Stomach (tissue), 4 donors: Measurements from ENCODE around the gene STEAP1.

Experiments
- EP300 ChIP-seq: sonication (generic); formaldehyde crosslinking; IDR thresholded peaks from one replicate; pipeline ENCODE4 v1.6.1; 2017; ENCODE audit warnings: antibody characterized with exemption
- POLR2A ChIP-seq, 4 donors: fragments of 450-650 bp; IDR thresholded peaks; one replicate each; pipeline ENCODE4 v1.6.1; 2016; ENCODE audit warnings: antibody characterized with exemption in 4 of 4, control low read depth in 2 of 4, mild to moderate bottlenecking in 1 of 4, moderate library complexity in 1 of 4
- POLR2AphosphoS5 ChIP-seq, 3 donors: sonication (generic); formaldehyde crosslinking; IDR thresholded peaks; one replicate each; pipeline ENCODE4 v1.6.1; 2016; ENCODE audit warnings: antibody characterized with exemption in 3 of 3
- TF ChIP-seq, protein P1 (sequence below), 7 experiments: fragments of 450-650 bp in 4 of 7; fragments of 200-600 bp in 3 of 7; sonication (generic) in 3 of 7; IDR thresholded peaks; one replicate each; pipeline ENCODE4 v1.5.1; 2016 to 2019; ENCODE audit warnings: antibody characterized with exemption in 7 of 7, control low read depth in 2 of 7, mild to moderate bottlenecking in 1 of 7

DNA sequence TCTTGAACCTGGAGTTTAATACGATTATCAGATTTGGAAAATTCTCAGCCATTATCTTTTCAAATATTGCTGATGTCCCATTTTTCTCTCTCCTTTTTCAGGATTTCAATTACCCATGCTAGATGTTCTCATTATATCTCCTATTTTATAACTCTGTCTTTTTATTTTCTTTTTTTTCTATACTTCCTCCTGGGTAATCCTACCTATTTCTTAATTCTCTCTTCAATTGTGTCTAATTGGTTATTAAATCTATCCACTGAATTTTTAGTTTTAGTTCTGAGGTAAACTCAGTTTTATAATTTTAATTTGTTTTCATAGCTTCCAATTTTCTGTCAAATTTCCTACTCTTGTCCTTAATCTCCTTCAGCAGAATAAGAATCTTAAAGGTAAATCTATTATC, 15.6 kb downstream of the STEAP1 start:
- TF ChIP-seq, protein P1, sequence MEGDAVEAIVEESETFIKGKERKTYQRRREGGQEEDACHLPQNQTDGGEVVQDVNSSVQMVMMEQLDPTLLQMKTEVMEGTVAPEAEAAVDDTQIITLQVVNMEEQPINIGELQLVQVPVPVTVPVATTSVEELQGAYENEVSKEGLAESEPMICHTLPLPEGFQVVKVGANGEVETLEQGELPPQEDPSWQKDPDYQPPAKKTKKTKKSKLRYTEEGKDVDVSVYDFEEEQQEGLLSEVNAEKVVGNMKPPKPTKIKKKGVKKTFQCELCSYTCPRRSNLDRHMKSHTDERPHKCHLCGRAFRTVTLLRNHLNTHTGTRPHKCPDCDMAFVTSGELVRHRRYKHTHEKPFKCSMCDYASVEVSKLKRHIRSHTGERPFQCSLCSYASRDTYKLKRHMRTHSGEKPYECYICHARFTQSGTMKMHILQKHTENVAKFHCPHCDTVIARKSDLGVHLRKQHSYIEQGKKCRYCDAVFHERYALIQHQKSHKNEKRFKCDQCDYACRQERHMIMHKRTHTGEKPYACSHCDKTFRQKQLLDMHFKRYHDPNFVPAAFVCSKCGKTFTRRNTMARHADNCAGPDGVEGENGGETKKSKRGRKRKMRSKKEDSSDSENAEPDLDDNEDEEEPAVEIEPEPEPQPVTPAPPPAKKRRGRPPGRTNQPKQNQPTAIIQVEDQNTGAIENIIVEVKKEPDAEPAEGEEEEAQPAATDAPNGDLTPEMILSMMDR (IDR thresholded peaks at IDR 0.05) = no peak
- TF ChIP-seq POLR2AphosphoS5 (IDR thresholded peaks at IDR 0.05) (no peak), EP300 (no peak), POLR2A (IDR thresholded peaks at IDR 0.05) (no peak)
